ENCODE results near the gene GRIK1.

The GRIK1 gene

GRCh38 chr21:29671728-29672127 is 268.1 kb downstream of the GRIK1 start:
- DNase-seq (ENCODE audit: low read depth): no peak

- no peak for DNase-seq (ENCODE audit: low read depth)
Measured at GRCh38 chr21:29670228-29670627, 269.6 kb downstream of the GRIK1 start.

GRCh38 chr21:29669416-29669815 is 270.4 kb downstream of the GRIK1 start:
- DNase-seq (ENCODE audit: low read depth): no peak

GRCh38 chr21:29667651-29668050 is 272.1 kb downstream of the GRIK1 start:
- DNase-seq (ENCODE audit: low read depth): no peak

- no peak for DNase-seq (ENCODE audit: low read depth)
Measured at GRCh38 chr21:29664615-29665014, 275.2 kb downstream of the GRIK1 start.

GRCh38 chr21:29661672-29662442 is 277.9 kb downstream of the GRIK1 start:
- no peak for DNase-seq (ENCODE audit: low read depth)

- DNase-seq (ENCODE audit: low read depth): no peak
Measured at GRCh38 chr21:29660047-29660720, 279.6 kb downstream of the GRIK1 start.

- no peak for DNase-seq (ENCODE audit: low read depth)
Measured at GRCh38 chr21:29658934-29659203, 280.9 kb downstream of the GRIK1 start.

GRCh38 chr21:29658177-29658933 is 281.4 kb downstream of the GRIK1 start:
- no peak for DNase-seq (ENCODE audit: low read depth)

- no peak for DNase-seq (ENCODE audit: low read depth)
Measured at GRCh38 chr21:29657240-29657989, 282.4 kb downstream of the GRIK1 start.

- DNase-seq (ENCODE audit: low read depth): no peak
Measured at GRCh38 chr21:29656504-29657239, 283.1 kb downstream of the GRIK1 start.

- DNase-seq (ENCODE audit: low read depth): no peak
Measured at GRCh38 chr21:29655577-29655976, 284.2 kb downstream of the GRIK1 start.

GRCh38 chr21:29654855-29655254 is 284.9 kb downstream of the GRIK1 start:
- DNase-seq (ENCODE audit: low read depth): no peak

- no peak for DNase-seq (ENCODE audit: low read depth)
Measured at GRCh38 chr21:29654203-29654602, 285.6 kb downstream of the GRIK1 start.

GRCh38 chr21:29650523-29651022 is 289.2 kb downstream of the GRIK1 start:
- no peak for DNase-seq (ENCODE audit: low read depth)

GRCh38 chr21:29649406-29649814 is 290.4 kb downstream of the GRIK1 start:
- DNase-seq (ENCODE audit: low read depth): no peak

GRCh38 chr21:29648710-29649240 is 291.0 kb downstream of the GRIK1 start:
- no peak for DNase-seq (ENCODE audit: low read depth)

GRCh38 chr21:29647353-29647781 is 292.4 kb downstream of the GRIK1 start:
- DNase-seq (ENCODE audit: low read depth): no peak

GRCh38 chr21:29645666-29646553 is 293.9 kb downstream of the GRIK1 start:
- DNase-seq (ENCODE audit: low read depth): no peak

GRCh38 chr21:29643289-29643688 is 296.5 kb downstream of the GRIK1 start:
- DNase-seq (ENCODE audit: low read depth): no peak

Data from activated gamma-delta T cell treated with anti-CD3 and anti-CD28 coated beads, Interleukin-2, amount 50 U/mL, for 16 hours (primary cell).